Stimulated activated CD4-positive, alpha-beta T cell treated with anti-CD3 and anti-CD28 coated beads, Interleukin-12 subunit alpha, Interleukin-12 subunit beta, amount 100 ng/mL, for 48 hours (primary cell): Measurements from ENCODE around the gene CSTPP1.
"Not testable (repeated sequence)": the region's sequence is repeated elsewhere in the genome, so short reads cannot be mapped to it uniquely, and the experiment has no call there.

ENCODE experiments used
- DNase-seq, 3 donors: peaks; one replicate each; pipeline ENCODE4 v3.0.0-alpha.2; 2020; ENCODE audit warnings: low read depth in 2 of 3, low spot score in 1 of 3

CSTPP1 gene

DNA sequence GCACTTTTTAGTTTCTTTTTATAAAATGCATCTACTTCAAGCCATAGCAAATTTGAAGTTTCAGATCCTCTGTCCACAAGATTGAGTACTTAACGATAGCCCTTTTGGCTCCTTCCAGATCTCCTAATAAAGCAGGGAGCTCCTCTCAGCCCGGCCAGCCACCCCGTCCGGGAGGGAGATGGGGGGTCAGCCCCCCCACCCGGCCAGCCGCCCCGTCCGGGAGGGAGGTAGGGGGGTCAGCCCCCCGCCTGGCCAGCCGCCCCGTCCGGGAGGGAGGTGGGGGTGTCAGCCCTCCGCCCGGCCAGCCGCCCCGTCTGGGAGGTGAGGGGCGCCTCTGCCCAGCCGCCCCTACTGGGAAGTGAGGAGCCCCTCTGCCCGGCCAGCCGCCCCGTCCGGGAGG, 160.3 kb downstream of the CSTPP1 start:
- not testable (repeated sequence) for DNase-seq

DNA sequence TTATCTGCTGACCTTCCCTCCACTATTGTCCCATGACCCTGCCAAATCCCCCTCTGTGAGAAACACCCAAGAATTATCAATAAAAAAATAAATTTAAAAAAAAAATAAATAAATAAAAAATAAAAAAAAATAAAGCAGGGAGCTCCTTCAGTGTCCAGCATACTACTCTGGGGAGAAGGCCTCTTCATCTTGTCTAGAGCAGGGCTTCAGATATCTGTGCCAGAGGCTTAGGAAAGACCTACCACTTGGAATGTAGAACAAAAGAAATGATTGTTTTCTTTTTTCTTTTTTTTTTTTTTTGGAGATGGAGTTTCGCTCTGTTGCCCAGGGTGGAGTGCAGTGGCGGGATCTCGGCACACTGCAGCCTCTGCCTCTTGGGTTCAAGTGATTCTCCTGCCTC, 161.7 kb downstream of the CSTPP1 start:
- not testable (repeated sequence) for DNase-seq

DNA sequence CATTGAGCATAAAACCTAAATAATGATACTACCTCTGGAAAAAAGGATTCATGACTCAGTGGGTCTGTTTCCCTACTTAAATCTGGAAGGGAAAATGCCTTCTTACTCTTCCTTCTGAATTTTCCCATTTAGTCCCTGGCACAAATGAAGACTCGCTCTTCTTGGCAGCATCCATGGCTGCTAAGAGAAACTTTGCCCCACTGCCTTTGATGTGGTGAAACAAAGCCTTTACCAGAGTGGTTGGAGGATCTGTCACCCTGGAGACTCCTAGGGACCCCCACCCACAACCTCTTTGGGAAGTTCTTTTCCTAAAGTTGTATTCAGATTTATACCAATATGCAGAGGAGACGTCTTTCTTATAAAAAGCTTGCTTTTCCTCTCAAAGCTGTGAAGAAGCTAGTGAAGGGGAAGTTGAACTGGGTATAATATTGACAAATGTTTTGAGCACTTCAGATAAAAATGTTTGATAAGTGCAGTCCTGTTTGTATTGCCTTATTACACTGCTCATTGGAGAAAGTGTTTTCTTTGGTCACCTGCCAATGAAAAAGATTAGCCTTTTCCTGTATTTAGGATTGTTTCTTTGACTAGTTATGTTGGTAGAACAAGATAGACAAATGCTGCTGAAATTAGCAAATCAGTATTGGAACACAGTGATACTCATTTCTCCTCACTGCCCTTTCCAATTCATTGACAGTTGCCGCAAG, 162.8 kb downstream of the CSTPP1 start:
- no peak for DNase-seq

DNA sequence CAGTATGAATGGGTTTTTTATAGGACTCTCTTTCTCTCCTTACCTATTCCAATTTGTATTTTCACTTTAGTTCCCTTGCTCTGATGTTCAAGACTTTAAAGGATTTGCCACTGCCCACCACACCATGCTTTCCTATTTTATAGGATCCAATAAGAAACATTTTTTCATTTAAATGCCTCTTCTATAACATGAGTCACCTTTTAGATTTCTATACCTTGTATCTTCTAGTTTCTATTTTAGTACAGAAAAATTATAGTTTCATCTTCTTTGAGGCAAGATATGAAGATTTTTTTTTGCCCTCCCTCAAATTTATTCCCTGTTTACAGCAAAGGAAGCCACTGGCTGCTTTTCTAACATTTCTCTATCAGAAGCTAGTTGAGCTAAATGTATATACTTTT, 163.4 kb downstream of the CSTPP1 start:
- DNase-seq, result no peak

DNA sequence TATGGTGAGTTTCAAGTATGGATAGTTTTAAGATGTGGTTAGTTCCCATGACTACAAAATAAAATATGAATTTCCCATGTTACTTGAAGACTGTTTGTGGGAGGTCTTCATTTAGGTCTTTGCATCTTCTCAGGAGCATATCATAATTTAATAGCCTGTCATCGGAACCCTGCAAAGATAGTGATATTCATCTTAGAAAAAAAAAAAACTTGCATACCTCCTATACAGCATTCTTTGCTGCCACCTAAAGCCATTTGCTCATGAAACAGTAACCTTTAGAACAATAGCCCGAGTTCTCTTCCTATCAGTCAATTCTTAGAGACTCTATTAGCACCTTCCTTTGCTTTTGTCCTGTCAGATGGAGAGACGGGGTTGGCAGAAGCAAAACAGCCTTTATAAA, 164.8 kb downstream of the CSTPP1 start:
- no peak for DNase-seq

DNA sequence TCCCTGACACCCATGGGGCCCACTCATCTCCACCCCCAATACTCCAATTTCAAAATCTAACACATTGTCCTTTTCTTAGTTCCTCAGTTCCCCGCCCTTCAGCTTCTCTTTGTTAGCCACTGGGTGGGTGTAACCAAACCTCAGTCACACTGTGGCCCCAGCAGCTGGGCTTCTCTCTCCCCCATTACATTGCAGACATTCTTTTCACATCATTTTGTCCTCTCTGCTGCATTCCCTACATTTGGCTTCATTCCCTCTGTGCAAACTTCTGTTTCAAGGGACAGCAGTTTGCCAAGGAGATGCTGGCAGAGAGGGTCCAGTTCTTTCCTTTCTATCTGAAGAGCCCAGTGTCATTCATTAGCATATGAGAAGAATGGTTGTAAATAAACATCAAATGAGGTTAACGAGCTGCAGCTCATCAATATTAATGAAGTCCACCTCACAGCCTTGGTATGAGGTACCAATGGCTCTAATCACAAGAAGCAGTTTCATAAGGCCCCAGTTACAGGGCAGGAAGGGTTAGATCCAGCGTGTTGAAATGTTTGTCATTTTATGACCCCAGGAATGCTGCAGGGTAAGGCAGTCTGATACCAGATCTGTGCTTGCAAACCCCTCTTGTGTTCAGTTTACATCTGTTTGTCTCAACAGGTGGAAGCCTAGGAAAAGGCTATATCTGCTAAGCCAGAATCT, 167.8 kb downstream of the CSTPP1 start:
- DNase-seq, result no peak

DNA sequence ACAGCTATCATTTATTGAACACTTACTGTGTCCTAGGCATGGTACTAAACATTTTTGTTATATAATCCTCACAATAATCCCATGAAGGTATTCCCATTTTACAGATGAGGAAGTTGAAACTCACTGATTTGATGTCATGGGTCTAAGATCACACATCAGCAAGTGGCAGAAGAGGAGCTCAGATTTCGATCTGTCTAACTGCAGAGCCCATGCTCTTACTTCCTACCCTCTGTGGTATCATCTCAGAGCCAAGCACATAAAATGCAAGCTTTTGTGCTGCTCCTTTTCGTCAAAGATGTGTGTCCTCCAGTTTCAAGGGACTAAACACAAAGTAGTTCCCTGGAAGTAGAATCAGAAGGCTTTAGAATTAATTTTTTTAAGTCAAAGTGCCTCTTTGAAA, 169.0 kb downstream of the CSTPP1 start:
- no peak for DNase-seq

DNA sequence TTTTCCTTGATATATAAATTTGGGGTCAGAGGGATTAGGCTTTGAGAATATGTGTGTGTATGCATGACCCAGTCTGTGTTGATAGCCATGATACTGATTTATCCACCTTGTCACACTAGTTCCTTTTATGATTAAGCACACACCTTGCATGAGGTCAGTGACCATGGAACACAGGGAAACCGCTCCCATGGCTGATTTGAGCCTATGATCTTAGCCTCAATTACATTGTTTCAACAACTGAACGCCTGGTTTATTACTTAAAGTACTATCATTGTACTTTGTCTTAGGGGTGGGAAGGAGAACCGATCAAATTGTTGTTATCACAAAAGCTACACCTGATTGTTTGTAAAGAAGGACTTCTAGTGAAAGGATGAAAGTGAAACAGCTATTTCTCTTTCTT, 169.4 kb downstream of the CSTPP1 start:
- no peak for DNase-seq

DNA sequence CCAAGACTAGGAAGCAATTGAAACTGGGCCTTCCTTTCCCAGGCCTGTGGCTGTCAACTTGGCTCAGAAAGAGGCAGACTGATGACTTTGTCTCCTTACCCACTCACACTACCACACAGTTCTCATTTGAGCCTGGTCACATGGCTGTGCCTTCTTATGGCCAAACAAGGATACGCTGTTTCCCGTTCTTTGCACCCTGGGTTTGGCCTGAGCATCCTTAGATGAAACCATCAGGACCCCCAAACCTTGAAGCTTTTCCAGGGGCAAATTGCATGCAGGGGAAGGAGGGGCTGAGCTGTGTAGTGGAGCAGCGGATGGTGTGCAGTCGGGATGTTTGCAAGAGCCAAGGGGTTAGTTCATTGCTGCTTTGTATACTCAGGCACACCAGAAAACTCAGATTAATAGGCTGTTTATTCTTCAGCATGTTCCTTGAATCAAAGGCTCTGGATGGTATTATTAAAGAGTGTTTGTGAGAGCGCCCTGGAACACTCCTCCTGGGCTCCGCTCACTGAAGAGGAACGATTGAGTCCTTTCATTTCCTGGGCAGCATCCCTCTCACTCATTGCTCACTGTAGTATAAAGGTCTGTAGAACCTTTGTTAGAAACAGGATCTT, 170.3 kb downstream of the CSTPP1 start:
- no peak for DNase-seq

DNA sequence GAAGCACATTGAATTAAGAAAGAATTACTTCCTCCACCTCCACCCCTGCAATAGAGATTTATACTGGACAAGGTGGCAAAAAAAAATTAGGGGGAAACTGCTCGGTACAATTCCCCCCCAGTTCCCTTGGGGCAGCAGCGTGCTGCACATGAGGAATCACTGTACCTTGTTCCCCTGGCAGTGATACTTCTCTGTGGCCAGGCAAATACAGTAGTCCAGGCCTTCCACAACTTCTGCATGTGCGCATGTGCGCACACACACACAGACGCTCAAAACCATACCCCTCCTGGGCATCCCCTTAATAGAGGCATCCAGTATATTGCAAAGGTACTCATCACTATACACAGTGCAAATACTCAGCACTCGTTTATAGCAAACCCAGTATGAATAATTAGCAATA, 171.2 kb downstream of the CSTPP1 start:
- DNase-seq, result no peak

DNA sequence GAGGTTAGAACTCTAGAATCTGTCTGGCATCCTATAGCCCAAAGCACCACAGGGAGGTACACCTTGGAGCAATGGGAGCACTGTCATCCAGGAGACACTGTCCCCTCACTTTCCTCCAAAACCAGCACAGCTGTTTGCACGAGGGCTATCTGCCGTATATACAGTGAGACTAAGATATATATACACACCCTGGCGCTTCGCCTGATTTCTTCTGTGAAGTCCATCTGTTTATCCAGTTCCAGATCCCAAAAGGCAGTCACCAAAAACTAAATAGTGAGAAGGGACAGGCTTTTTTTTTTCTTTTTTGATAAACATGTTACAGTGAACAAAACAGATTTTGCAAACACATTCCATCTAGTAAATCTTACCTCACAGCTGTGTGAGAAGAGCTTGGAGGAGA, 171.7 kb downstream of the CSTPP1 start:
- no peak for DNase-seq

DNA sequence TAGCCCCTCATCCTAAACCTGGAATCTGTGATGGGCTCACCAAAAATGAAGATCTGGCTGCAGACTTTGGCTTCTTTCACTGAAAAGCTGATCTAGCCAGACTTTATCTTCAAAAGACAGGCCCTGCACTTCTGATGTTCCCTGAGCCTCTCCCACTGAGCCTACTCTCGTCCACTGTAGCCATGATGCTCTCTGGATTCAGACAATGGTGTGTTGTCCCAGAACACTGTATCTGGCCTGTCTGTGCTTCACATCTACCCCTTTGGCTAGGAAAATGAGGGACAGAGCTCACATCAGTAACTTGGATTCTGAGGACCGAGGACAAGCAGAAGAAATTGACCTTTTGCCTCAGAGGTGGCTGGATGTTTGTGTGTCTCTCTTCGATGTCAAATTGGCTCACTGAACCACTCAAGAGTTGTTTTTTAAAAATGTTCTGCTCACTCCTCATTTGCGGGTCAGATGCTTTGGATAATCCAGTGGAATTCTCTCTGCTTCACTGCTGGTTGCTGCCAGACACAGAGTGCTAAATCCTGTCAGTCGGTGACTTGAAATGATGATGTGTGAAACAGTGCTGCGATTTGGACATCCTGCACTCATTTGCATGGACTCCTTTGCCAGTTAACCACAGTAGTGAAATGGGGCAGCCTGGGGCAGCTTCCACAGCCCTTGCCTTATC, 172.6 kb downstream of the CSTPP1 start:
- DNase-seq, result no peak

DNA sequence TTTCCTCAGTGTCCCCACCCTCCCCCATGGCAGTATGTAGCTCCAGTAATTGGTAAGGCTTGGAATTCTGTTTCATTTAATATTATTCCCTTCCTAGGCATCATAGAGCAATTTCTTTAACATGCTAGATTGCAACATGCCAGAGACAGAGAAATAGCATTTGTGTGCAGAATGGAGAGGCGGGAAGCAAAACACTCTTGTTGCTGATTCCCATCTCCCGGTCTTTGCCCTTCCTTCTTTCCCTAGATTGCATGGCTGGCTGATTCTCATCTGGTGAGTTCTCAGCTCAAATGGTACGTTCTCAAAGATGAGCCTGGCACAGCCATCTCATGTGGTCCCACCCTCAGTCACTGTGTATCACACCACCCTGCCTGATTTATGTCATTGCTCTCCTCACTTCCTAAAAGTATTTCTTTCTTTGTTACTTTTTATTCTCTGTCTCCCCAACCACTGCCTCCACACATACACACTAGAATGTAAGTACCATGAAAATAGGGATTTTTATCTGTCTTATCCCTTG, 173.2 kb downstream of the CSTPP1 start:
- no peak for DNase-seq

DNA sequence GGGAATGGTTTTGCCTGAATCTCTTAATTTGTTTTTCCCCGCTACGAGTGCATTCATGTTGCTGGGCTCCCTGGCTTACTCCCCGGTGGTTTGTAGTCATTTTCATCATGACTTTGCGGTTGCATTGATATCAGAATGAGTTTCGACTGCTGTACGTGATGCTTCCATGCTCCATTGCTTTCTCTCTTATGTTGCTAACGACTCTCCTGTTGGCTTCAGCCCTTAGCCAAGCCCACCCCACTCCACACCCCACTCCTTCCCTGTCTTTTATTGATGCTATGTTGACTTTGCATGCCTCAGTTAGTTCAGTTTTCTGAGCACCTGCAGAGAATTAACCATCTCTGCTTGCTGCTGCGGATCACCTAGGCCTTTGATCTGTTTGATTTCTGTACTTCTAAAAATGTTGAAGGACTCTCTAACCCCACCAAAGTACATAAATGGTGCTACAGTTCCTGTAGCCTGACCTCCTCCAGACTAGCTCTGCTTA, 174.8 kb downstream of the CSTPP1 start:
- no peak for DNase-seq

DNA sequence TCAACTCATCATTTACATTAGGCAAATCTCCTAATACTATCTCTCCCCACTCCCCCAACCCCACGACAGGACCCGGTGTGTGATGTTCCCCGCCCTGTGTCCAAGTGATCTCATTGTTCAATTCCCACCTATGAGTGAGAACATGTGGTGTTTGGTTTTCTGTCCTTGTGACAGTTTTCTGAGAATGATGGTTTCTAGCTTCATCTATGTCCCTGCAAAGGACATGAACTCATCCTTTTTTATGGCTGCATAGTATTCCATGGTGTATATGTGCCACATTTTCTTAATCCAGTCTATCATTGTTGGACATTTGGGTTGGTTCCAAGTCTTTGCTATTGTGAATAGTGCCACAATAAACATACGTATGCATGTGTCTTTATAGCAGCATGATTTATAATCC, 176.4 kb downstream of the CSTPP1 start:
- DNase-seq, result not testable (repeated sequence)

DNA sequence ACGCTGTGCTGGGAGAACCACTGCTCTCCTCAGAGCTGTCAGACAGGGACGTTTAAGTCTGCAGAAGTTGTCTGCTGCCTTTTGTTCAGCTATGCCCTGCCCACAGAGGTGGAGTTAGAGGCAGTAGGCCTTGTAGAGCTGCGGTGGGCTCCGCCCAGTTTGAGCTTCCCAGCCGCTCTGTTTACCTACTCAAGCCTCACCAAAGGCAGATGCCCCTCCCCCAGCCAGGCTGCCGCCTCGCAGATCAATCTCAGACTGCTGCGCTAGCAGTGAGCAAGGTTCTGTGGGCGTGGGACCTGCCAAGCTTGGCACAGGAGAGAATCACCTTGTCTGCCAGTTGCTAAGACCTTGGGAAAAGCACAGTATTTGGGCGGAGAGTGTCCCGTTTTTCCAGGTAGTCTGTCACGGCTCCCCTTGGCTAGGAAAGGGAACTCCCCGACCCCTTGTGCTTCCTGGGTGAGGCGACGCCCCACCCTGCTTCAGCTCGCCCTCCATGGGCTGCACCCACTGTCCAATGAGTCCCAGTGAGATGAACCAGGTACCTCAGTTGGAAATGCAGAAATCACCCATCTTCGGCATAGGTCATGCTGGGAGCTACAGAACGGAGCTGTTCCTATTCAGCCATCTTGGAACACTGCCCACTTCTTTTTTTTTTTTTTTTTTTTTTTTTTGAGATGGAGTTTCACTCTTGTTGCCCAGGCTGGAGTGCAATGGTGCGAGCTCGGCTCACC, 182.6 kb downstream of the CSTPP1 start:
- DNase-seq, result peak; percentile 12 to 33 (median 20)

DNA sequence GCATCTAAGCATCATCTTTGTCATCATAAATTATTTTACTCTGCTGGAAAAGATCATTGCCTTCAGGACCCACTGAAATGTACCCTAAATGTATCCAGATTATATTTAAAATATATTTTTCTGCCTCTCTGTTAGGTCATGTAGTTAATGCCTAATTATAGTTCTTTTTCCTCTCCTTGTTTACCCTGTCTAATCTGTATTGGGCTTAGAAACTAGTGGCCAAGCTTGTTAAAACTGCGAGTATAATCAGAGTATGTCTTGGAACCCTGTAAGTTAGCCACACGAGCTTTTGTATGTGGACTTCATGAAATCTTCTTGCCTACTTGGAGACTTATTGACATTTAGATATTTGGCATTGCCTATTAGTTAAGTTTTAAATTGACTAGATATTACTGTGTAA, 184.5 kb downstream of the CSTPP1 start:
- DNase-seq, result no peak

DNA sequence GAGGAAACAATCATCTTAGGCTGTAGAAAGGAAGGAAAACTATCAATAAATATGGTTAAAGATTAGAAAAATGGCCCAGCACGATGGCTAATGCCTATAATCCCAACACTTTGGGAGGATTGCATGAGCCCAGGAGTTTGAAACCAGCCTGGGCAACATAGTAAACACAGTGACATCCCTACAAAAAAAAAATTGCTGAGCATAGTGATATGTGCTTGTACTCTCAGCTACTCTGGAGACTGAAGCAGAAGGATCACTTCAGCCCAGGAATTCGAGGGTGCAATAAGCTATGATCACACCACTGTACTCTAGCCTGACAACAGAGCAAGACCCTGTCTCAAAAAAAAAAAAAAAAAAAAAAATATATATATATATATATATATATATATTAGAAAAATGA, 185.2 kb downstream of the CSTPP1 start:
- no peak for DNase-seq

DNA sequence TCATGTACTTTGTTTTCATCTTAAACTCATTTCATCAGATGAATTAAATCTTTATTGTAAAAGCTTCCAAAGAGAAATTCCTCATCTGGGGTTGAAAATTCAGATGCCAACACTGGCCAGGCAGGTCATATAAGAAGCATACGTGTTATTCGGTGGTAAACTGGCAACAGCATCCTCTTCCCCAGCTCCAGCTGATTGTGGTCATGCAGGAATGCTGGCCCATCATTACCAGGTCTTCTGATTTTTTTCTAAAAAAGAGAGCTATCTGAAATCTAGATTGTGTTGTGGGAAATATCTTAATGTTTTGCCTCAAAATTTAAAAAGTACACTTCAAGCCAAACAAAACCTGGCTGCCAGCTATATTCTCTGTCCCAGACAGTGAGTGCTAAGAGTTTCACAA, 186.5 kb downstream of the CSTPP1 start:
- no peak for DNase-seq

DNA sequence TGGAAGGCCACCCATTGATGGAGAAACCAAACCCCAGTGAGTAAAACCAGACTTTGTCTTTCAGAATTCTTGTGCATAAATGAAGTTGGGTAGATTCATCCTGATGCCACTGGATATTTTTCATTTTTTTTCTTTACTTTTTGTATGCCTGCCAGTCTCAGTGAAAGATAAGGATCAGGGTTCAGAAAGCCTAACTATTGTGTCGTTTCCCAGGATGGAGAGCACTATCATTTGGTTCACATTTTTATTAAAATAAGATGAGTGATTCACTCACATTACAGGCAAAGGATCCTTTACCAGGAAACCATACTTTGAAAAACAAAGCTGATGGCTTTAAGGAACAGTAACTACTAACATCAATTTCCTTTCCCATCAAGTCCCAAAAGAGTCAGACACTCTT, 188.1 kb downstream of the CSTPP1 start:
- DNase-seq, result no peak

DNA sequence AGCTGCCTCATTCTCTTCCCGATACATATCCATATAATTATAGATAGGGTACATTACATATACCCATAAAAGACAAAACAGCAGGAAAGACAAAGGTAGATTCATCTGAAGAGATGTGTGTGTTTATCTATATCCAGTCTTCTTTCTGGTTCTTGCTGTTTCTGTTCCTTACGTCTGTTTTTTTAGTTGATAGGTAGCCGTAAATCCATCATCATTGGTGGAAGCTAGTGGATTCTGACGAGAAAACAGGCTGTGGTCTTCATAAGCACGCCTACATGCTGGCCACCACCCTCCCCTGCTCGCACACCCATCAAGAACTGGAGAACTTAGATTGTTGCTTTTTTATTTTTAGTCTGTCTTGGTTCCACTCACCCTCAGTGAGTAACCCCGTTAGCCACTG, 188.5 kb downstream of the CSTPP1 start:
- DNase-seq, result no peak
